HG03108 (cell line): ENCODE data around the gene ARHGAP24.
A peak's percentile ranks its signal among the peaks of the same experiment; 100 is the strongest.

Source experiments
- ATAC-seq: cut with Tn5 transposase; IDR thresholded peaks from one replicate; pipeline ENCODE4 v1.9.1; 2021; ENCODE audit warnings: moderate library complexity; ENCODE audit not compliant: unreplicated experiment

ARHGAP24 gene

DNA sequence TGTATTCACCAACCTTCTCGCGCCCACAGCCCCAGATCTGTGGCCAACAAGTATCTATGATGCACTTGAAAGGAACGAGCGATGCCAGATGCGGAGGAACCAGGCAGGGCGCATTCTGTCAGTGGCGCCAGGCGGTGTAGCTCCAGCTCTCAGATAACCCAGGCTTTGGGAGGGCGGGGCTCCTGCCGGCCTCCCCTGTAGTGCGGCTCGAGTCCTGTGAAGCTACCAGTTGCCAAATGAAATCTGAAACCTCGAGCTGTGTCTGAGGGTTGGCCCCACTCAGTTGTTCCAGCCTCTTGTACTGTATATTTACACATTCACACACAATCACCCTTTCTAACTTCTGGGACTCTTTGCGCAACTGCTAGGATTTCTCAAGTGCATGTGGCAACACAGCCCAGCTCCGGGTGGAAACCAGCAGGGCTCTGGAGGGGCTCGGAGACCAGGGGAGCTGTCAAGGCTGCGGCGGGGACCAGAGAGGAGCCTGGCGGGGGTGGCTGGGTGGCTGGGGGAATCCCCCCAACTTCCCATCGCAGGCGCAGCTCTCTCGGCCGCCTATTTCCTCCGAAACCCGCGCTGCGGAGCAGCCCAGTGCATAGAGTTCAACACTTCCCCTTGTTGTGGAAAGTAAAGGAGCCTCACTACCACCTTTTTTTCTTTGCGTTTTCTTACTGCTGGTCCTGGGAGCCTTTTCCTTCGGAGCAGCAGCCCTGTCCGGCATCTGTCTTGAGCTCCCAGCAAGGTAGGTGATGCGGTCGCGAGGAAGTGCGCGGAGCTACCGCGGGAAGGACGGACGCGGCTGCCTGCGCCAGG, at the start of gene ARHGAP24:
ARHGAP24 (plus strand) TSS at position 333 of the 813 bp plus-strand sequence.
- peak; percentile 79 for ATAC-seq

DNA sequence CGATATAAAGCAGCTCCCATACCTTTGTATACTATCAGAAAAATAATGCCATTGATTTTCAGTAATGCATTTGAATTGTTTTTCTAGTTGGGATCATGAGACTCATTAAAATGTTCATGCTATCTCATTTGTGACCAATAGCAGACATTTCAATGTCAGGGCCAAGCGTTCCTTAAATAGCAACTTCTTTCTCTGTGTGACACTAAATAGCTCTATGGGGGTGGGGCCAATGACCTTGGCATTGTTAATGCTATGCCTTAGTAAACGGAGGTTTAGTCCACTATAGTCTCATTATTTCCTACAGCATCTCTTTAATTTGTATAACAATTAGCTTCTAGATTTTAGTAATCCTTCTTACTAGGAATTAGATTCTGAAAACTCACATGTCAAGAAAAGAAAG, 48.6 kb upstream of the ARHGAP24 start:
- no peak for ATAC-seq

DNA sequence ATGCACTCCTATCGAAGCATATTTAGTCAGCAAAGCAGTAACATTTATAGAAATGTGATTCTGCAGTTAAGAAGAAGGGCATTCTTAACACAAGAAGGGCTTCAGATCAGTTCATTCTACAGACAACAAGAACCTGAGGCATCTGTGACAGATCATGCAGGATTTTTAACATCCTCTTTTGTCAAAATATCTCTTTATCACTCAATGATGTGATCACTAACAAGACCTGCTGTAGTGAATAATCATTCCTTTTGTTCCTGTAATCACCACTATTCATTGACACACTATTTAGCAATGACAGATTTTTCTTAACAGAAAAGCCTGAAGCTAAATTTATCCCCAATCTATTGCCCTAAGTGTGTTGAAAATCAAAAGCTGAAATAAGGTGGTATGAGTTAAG, 47.8 kb upstream of the ARHGAP24 start:
- ATAC-seq: no peak

DNA sequence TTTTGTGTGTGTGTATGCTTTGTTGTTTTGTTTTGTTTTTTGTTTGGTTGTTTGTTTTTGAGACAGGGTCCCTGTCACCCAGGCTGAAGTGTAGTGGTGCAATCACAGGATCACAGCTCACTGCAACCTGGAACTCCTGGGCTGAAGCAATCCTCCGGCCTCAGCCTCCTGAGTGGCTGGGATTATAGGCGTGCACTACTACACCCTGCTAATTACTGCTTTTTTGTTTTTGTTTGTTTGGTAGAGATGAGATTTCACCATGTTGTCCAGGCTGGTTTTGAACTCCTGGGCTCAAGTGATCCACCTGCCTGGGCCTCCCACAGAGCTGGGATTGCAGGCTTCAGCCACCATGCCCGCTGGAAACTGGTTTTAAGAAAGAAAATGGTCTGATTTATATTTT, 44.7 kb upstream of the ARHGAP24 start:
- ATAC-seq: no peak

DNA sequence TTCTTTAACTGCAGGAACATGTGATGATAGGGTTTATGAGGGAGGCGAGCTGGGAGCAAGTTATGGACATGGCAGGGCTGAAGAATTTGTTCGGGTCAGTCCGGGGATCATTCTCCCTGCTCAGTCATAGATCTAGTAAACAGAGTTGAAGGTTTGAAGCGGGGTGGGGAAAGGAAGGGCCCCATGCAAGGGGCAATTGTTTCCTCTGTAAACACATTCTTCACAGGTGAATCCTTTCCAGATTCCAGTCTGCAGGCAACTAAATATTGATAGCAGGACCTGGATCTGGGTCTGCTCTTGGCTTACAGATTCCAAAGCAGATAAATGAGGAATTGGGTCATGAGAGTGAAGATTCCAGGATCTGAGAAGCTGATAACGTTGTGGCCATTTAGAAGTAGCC, 44.3 kb upstream of the ARHGAP24 start:
- ATAC-seq: no peak

DNA sequence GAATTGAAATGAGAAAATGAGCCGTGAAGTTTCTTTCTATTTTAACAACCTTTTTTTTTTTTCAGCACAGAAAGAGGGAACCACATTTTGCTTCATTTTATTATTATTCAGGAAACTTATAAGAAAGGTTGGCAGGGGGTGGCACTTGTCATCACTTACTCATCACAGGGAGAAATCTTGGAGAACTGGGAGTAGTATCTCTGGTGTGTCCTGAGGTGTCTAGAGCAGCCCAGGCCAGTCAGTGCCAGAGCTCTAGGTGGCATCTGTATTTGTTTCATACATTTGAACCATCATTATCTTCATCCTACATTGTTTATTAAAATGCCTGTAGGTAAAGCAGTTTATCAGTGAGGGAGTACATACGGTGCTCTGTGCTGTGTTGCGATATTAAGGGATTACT, 43.8 kb upstream of the ARHGAP24 start:
- no peak for ATAC-seq

DNA sequence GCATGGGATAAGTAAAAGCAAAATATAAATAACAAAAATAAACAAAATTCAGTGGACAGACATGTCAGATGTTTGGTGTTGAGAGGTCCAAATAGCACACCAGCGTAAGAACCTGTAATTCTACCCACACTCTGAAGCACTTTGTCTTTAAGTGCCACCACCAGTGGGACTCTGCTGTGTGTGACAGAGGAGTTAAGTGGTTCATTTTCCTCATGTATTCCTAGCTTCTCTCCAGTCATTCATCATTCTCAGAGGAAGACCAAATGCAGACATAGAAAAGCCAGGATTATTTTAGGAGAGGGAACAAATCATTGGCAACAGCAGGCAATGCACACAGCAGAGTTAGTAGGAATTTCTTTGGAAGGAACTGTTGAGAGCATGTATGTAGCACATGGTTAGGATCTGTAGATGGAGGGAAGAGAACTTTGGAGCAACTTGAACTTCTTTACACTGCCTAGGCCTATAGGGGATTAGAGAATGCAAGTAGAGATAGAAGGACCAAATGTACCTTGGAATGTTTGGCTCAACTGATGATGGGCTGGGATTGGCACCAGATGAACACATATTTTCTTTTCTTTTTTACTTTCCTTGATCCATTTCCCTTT, 43.0 kb upstream of the ARHGAP24 start:
- no peak for ATAC-seq

DNA sequence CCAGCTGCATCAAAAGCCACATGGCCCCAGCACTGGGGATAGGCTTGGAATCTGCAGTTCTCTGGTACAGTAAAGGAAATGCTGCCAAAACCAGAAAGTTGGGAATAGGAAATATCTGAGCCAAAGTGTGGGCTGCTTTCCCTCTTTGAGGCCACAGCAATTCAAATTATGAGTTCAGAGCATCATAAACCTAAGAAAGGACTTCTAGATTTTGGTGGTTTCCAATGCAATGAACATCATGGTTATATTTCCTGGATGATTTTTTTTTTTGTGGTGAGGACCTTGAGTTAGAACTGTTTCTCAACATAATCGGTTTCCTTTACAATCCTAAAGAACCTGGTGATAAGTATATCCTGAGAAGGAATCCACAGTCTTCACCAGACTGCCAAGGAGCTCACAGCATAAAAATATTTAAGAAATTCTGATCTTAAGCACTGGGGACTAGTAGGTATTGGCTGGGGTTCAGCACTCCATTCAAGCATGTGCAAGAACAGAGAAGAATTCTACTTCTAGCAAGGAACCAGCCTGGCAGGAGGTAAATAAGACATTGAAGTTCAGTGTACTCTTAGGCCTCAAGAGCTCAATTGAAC, 29.8 kb upstream of the ARHGAP24 start:
- ATAC-seq: no peak

DNA sequence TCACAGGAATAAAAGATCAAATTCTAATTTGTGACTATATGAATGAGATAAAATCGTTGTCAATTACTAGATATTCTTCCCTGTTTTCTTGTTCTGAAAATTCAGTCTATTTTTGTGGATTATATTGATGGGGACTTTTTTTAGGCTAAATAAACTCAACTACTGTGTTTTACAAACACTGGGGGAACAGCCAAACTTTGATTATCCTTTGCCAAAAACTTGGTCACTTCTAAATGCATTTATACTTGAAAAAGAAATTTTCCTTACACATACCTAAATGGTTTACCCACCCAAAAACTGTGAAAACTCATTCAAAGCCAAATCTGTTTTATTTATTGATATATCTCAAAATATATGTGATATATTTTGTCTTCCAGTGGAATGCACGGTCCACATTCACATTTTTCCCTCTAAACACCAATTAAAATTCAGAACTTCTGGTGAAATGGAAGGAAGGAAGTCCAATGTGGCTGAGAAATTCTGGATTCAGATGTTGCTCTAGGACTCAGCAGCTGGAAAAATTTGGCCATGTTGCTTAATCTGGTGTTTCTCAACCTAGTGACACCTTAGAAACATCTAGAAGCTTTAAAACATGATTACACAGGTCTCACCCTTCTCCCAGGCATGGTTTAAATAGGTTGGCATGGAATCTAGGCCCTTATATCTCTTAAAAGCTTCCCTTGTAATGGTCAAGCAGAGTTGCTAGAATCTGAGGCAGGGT, 28.6 kb upstream of the ARHGAP24 start:
- ATAC-seq: no peak

DNA sequence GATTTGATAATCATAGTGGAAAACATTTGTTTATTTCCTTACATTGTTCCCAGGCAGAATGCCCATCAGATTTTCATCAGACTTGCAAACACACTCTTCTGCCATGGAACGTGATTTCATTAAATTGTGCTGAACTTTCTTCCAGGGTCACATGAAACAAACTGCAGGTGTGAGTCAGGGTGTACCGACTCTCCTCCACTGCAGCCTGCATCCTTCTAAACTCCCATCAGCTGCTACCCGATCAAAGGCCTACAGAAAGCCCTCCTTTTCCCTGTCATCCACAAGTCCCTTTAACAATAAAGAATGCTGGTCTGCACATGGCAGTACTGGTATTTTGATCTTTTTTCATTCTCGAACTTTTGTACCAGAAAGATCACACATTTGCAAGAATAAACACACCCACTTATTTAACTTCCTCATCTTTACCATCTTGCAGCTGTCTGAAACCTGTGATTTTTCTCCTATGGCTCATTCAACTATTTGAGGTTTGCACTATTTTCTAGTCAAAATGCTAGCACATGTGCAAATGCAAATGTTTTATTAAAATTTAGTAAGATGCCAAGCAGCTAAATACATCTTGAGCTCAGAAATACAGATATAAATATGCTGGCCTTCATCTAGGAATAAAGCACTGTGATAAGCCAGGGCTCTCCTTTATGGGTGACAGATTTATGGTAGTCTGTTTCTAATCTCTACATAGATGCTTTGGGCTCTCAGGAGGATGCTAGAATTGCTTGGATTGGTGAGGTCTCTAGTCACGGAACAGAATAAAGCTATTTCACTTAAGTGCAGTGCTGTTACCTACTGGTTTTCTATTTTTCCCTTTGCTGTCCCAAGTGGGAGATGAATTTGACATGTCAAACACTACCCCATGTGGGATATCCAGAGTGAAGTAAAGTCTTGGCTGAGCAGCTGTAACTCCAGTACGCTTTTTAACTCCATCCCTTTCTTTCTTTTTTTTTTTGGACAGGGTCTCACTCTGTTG, 25.8 kb upstream of the ARHGAP24 start:
- ATAC-seq: no peak

DNA sequence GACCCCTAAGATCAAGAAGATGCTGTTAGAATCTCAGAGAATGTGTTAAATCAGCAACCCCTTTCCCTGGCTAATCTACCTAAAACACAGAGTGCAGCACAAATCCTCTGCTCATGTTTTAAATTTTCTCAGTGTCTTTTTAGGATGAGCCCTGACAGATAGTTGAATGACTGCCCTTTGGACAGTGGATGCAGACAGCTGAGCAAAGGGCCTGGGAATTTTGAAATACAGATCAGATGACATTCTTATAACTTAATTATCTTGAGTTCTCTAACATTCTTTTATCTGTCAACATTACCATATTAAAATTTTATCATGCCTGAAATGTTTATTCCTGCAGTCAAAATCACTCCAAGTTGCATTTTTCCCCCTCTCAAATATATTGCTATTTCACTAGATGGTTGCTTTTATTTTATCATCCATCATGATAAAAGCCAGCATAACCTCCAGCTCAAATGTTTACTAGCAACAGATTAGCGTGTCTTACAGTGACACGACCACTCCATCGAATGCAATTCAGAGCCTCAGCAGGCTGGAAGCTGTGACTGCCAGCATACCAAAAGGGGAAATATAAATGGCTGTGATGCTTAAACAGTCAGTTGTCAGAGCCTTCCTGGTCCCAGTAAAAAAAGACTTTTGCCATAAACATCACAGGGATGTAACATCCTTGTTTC, 22.8 kb upstream of the ARHGAP24 start:
- ATAC-seq: no peak

DNA sequence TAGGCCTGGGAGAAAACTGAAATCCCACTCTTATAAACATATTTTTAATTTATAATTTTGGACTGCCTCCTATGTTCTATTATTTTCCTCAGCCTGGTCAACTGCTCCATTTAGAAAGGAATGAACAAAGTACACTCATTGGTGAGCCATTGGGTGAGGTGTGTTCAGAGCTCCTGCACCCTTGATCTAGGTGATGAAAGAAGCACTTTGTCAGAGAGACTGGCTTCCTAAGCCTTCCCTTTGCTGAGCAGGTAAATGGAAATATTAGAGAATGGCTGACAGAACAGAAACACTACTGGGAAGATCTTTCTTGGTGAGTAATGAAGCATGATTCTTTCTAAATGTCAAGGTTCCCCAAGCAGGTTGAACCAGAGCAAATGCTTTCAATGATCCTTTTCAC, 19.0 kb upstream of the ARHGAP24 start:
- ATAC-seq: no peak

DNA sequence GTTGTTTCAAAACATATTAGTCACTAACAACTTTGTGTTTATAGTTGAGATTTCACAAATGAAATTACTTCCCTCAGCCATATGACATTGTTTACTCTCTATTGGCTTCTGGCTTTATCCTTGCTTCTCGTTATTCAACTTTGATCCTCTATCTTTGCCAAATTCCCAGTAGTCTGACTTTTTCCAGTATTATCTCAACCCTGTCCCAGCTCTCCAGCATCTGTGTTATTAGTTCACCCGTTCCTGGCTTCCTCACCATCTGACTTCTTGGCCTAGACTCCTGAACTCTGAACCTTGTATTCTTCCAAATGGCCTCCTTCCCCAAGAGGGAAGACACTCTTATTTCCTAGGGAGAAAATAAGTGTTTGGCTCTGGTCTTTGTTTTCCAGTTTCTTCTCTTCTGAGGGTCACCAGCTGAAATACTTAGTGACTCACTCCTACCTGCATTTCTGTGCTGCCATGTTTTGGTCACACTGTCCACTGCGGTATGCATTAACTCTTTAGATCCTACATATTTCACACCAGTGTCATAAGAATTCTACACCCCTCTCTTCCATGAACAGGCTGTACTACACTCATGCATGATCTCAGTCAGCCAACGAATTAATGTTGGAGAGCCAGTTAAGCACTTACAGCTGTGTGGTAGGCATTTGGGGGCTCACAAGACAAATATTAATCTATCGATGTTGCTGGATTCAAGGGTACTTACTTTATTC, 17.0 kb upstream of the ARHGAP24 start:
- no peak for ATAC-seq

DNA sequence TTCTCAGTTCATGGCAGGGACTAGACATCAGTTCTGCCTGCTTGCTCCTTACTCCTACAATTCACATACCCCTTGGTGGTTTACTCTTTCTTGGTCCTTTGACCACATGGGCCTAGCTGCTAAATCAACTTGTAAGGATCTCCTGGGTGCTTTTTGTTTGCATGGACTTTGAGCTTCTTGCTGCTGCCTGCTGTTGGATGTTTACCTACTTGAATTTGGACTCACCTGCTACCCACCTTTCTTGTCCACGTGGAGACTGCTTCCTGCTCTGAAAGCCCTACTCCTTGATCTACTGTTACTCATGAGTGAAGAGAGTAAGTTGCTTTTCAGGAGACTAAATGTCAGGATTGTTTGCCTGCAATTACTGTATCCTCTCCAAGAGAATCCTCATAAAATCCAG, 15.2 kb upstream of the ARHGAP24 start:
- ATAC-seq: no peak

DNA sequence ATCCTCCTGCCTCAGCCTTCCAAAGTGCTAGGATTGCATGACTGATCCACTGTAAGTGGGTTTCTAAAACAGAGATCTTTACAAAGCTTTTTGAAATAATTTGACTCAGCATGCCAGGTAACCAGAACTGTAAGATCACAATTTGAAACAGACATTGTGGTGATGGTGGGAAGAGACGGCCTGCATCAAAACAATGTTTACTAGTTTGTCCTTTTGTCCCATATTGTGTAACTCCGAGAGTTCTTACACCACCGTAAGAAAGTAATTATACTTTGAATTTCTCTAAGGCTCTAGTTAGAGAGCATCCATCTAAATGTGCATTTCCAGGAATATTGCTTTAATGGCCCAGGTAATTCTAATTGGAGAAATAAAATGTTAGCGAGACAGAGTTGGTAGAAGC, 594 bp upstream of the ARHGAP24 start:
- no peak for ATAC-seq

DNA sequence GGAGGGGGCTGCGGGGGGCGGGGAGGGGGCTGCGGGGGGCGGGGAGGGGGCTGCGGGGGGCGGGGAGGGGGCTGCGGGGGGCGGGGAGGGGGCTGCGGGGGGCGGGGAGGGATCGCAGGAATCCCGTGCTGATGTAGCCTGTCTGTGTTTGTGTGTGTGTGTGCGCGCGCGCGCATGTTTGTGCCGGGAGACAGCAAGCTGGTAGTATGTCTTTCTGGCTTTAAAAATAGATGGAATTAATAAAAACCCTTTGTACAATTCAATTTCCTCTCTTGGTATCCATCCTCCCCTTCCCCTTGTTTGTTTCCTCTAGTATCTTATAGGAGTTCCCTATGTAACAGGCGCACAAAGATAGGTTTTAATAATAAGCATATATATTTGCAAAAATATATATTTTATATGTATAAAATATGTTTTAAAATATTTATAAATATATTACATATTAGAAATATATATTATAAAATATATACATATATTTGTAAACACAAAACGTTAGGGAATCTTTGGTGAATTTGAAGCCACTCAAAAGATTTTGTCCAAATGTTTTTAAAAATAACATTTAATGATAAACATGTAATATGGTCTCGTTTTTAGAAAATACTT, 782 bp downstream of the ARHGAP24 start:
- ATAC-seq: no peak

DNA sequence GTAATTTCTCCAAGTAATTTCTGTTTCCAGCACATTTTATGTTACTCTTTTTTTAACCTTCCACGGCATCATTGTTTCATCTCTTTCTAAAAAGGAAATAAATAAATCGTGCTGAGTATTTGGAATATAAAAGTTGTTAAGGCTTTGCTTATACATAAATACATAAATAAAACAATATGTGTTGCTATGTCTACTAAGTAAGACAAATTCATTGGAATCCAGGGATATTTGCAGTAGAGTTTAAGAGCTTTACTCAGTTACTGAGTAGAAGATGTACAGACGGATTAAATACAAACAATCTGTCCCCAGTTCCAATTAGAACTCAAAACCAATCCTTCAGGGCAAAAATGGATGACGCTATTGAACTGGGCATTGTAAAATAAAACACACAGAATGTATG, 1.4 kb downstream of the ARHGAP24 start:
- no peak for ATAC-seq

DNA sequence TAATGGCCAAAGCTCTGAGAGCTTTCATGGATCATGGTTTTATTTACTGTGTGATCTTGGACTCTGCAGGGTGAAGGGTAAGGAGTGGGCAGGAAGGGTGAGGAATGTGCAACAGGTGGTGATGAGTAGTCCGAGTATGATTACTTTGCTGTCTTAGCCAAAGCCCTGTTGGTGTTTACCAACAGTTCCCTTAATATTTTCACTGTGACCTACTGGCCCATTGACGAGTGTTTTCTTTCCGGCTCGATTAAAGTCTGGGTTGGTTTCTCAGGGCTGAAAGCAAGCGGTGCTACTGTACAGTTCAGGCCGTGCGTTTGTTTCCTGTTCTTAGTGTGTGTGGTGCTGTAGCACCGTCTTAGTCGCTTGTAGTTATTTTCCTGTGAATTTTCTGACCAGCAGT, 2.6 kb downstream of the ARHGAP24 start:
- peak; percentile 35 for ATAC-seq

DNA sequence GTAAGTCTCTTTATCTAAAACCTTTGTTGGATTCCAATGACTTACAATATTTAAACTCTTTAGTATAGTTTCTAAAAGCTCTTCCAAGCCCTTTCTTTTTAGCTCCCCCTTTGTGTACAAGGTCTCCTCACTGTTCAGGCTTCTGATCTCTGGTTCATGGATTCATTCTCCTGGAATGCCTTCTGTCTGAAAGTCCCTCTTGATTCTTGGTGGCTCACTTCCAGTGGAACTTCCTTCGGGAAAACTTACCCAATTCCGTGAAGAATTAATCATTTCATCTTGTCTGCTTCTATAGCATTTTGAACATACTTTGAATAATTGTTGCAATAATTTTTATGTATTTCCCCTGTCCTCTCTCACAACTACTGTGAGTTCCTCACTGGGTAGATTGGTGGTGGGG, 3.6 kb downstream of the ARHGAP24 start:
- no peak for ATAC-seq
